ENCODE measurements around the gene KCNK4.

DNA sequence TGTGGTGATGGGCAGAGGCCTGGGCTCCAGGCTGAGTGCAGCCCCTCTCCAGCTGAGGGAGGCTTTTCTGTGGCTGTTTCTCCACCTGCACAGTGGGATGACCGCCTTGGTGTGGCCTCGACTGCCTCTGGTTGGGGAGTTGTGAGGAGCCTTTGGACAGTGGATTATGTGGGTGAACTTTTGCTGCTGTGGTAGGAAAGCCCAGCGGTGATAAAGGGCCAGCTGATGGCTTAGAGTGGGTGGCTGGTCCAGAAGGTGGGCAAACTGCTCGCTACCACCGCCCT, 12.9 kb downstream of the KCNK4 start:
- TF ChIP-seq POLR2AphosphoS5 (IDR thresholded peaks at IDR 0.05; ENCODE audit: low read depth, low read length) (no peak), SIN3A (IDR thresholded peaks at IDR 0.05; ENCODE audit: borderline replicate concordance, insufficient read depth, low read length) (no peak), TAF1 (IDR thresholded peaks at IDR 0.05; ENCODE audit: borderline replicate concordance, insufficient read depth, low read length) (no peak)
- TF ChIP-seq, protein P1, sequence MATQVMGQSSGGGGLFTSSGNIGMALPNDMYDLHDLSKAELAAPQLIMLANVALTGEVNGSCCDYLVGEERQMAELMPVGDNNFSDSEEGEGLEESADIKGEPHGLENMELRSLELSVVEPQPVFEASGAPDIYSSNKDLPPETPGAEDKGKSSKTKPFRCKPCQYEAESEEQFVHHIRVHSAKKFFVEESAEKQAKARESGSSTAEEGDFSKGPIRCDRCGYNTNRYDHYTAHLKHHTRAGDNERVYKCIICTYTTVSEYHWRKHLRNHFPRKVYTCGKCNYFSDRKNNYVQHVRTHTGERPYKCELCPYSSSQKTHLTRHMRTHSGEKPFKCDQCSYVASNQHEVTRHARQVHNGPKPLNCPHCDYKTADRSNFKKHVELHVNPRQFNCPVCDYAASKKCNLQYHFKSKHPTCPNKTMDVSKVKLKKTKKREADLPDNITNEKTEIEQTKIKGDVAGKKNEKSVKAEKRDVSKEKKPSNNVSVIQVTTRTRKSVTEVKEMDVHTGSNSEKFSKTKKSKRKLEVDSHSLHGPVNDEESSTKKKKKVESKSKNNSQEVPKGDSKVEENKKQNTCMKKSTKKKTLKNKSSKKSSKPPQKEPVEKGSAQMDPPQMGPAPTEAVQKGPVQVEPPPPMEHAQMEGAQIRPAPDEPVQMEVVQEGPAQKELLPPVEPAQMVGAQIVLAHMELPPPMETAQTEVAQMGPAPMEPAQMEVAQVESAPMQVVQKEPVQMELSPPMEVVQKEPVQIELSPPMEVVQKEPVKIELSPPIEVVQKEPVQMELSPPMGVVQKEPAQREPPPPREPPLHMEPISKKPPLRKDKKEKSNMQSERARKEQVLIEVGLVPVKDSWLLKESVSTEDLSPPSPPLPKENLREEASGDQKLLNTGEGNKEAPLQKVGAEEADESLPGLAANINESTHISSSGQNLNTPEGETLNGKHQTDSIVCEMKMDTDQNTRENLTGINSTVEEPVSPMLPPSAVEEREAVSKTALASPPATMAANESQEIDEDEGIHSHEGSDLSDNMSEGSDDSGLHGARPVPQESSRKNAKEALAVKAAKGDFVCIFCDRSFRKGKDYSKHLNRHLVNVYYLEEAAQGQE (IDR thresholded peaks at IDR 0.05; ENCODE audit: insufficient read depth in 1 of 2, low read depth in 2 of 2, low read length in 2 of 2) = no peak

All from PFSK-1 (cell line).